ENCODE results near the gene NATD1. TPM values are rescaled to one million over a fixed set of nuclear protein-coding genes. Genes with fewer than 3 reads are reported as not detected.

NATD1 gene
- polyA plus RNA-seq, 1 of the 3 experiments (the other 2 are of a cell fraction), result 3.9 TPM

DNA sequence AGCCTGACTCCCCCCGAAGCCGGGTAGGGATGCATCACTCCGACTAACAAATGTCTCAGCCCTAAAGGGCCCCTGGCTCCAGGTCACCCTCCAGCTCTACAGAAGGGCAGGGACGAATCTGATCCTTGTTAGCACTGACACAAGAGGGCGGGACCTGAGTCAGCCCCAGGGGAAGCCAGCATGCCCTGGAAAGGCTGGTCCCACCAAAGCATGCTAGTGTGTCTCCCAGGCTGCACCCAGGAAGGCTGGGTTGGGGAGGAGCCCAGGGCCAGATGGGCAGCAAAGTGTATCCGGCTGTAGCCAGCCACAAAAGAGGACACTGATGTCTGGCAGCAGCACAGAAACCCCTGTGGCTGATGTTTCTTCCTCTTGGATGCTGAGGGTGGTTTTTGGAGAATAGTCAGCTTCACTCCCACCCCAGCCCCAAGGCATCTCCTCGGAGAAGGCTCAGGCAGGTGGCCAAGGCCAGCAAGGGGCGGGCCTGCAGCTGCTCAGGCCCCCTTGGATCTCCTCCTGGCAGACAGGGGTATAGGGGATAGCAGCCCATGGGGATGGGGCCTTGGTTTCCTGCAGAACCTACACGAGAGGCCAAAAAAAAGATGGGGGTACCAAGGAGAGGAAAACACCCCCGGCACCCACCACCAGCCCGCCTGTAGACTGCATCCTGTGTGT lies 11.0 kb downstream of the NATD1 start:
- H3K4me2 ChIP-seq, result no peak overlapping the region
- H3K4me1 ChIP-seq (ENCODE audit: control insufficient read depth in 1 of 2, insufficient read depth in 2 of 2, low read depth in 1 of 2, low read length in 1 of 2), result no peaks in the 10 kb centered on the region; a peak in 1 of 4 replicates
- H3K79me2 ChIP-seq (ENCODE audit: insufficient read depth), result no peaks in the 10 kb centered on the region
- H3K27me3 ChIP-seq (ENCODE audit: insufficient read depth), result no peaks in the 10 kb centered on the region
- H3K9me2 ChIP-seq, result no peaks in the 10 kb centered on the region
- no peak overlapping the region for H3K4me3 ChIP-seq (ENCODE audit: low read depth in 2 of 2, low read length in 1 of 2)
- no peak overlapping the region for H3K27ac ChIP-seq (ENCODE audit: low read depth in 2 of 2, low read length in 1 of 2)
- H2AFZ ChIP-seq (ENCODE audit: low read depth), result no peak overlapping the region
- no peaks in the 10 kb centered on the region for H4K20me1 ChIP-seq (ENCODE audit: insufficient read depth)
- no peak for DNase-seq
- H3K9me3 ChIP-seq, result no peaks in the 10 kb centered on the region
- TF ChIP-seq NRF1 (IDR thresholded peaks at IDR 0.05; ENCODE audit: low read depth, low read length) (no peak), EP300 (IDR thresholded peaks at IDR 0.05; ENCODE audit: borderline replicate concordance in 1 of 2, low read depth in 1 of 2, low read length in 1 of 2) (no peak), RCOR1 (IDR thresholded peaks at IDR 0.05; ENCODE audit: low read length) (no peak), TAF1 (IDR thresholded peaks at IDR 0.05; ENCODE audit: borderline replicate concordance, low read depth, low read length) (no peak), FOXJ3 (CRISPR knock-in tag; IDR thresholded peaks at IDR 0.05) (no peak)
- CTCF ChIA-PET, result interaction anchor here (1.7 kb wide), 1 partner anchor 38 kb away, joined by 7 read pairs; no protein-coding TSS in a partner anchor
- WGBS (ENCODE audit: low lambda C conversion rate), result 79% methylated on average over 9 of the region's 11 CpGs
- no peak overlapping the region for H3K9ac ChIP-seq
- H3F3A ChIP-seq (replicated peaks; ENCODE audit: insufficient read depth), result no peaks in the 10 kb centered on the region
- POLR2A ChIA-PET, result no interaction called here
- H3K36me3 ChIP-seq (replicated peaks in 1 of 2; ENCODE audit: control insufficient read depth in 1 of 2, insufficient read depth in 2 of 2, low read length in 1 of 2), result no peaks in the 10 kb centered on the region

DNA sequence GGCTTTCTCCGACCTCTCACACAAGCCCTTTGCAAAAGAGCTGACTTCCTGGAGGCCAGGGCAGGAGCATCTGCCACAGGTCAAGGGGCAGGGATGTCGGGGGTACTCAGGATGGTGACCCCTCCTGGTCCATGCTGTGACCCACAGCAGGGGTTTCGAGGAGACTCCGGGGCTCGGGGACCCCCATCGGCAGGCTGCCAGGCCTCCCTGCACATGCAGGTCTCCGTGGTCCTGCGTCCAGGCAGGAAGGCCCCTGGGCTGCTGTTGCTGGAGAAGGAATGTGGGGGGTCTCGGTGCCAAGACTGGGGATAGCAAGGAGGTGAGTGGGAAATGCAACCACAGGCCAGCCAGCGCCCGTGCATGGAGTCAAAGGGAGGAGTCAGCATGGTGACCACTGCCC lies 11.6 kb downstream of the NATD1 start:
- ChIA-PET CTCF (interaction anchor here (1.7 to 2.4 kb wide), 2 partner anchors 38 to 122 kb away, joined by 7 to 9 read pairs; no protein-coding TSS in a partner anchor), POLR2A (no interaction called here)
- Histone ChIP-seq H3K9ac (no peak overlapping the region), H3K4me3 (ENCODE audit: low read depth in 2 of 2, low read length in 1 of 2) (no peak overlapping the region), H3F3A (replicated peaks; ENCODE audit: insufficient read depth) (no peaks in the 10 kb centered on the region), H3K4me1 (ENCODE audit: control insufficient read depth in 1 of 2, insufficient read depth in 2 of 2, low read depth in 1 of 2, low read length in 1 of 2) (no peaks in the 10 kb centered on the region; a peak in 1 of 4 replicates), H3K27ac (ENCODE audit: low read depth in 2 of 2, low read length in 1 of 2) (no peak overlapping the region), H3K9me3 (no peaks in the 10 kb centered on the region), H3K27me3 (ENCODE audit: insufficient read depth) (no peaks in the 10 kb centered on the region), H3K79me2 (ENCODE audit: insufficient read depth) (no peaks in the 10 kb centered on the region), H3K36me3 (replicated peaks in 1 of 2; ENCODE audit: control insufficient read depth in 1 of 2, insufficient read depth in 2 of 2, low read length in 1 of 2) (no peaks in the 10 kb centered on the region), H4K20me1 (ENCODE audit: insufficient read depth) (no peaks in the 10 kb centered on the region), H2AFZ (ENCODE audit: low read depth) (no peak overlapping the region), H3K4me2 (no peak overlapping the region), H3K9me2 (no peaks in the 10 kb centered on the region)
- DNase-seq, result no peak
- WGBS (ENCODE audit: low lambda C conversion rate), result 90% methylated on average over 4 of the region's 11 CpGs
- no peak for TF ChIP-seq MAX (IDR thresholded peaks at IDR 0.05; ENCODE audit: low read depth)
- no peak for TF ChIP-seq RXRA (IDR thresholded peaks at IDR 0.05; ENCODE audit: borderline replicate concordance, low read depth)
- TF ChIP-seq NFIC (IDR thresholded peaks at IDR 0.05; ENCODE audit: borderline replicate concordance), result no peak
- no peak for TF ChIP-seq TAF1 (IDR thresholded peaks at IDR 0.05; ENCODE audit: borderline replicate concordance, low read depth, low read length)
- no peak for TF ChIP-seq SMC3 (IDR thresholded peaks at IDR 0.05; ENCODE audit: low read depth, low read length)
- TF ChIP-seq TCF12 (IDR thresholded peaks at IDR 0.05), result no peak
- no peak for TF ChIP-seq FOXM1 (IDR thresholded peaks at IDR 0.05; ENCODE audit: low read depth)
- TF ChIP-seq JUND (IDR thresholded peaks at IDR 0.05), result no peak
- TF ChIP-seq MEF2A (IDR thresholded peaks at IDR 0.05; ENCODE audit: borderline replicate concordance, low read depth), result no peak
- TF ChIP-seq, protein P1, sequence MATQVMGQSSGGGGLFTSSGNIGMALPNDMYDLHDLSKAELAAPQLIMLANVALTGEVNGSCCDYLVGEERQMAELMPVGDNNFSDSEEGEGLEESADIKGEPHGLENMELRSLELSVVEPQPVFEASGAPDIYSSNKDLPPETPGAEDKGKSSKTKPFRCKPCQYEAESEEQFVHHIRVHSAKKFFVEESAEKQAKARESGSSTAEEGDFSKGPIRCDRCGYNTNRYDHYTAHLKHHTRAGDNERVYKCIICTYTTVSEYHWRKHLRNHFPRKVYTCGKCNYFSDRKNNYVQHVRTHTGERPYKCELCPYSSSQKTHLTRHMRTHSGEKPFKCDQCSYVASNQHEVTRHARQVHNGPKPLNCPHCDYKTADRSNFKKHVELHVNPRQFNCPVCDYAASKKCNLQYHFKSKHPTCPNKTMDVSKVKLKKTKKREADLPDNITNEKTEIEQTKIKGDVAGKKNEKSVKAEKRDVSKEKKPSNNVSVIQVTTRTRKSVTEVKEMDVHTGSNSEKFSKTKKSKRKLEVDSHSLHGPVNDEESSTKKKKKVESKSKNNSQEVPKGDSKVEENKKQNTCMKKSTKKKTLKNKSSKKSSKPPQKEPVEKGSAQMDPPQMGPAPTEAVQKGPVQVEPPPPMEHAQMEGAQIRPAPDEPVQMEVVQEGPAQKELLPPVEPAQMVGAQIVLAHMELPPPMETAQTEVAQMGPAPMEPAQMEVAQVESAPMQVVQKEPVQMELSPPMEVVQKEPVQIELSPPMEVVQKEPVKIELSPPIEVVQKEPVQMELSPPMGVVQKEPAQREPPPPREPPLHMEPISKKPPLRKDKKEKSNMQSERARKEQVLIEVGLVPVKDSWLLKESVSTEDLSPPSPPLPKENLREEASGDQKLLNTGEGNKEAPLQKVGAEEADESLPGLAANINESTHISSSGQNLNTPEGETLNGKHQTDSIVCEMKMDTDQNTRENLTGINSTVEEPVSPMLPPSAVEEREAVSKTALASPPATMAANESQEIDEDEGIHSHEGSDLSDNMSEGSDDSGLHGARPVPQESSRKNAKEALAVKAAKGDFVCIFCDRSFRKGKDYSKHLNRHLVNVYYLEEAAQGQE (IDR thresholded peaks at IDR 0.05; ENCODE audit: low read depth, low read length), result no peak
- TF ChIP-seq EP300 (IDR thresholded peaks at IDR 0.05; ENCODE audit: borderline replicate concordance in 1 of 2, low read depth in 1 of 2, low read length in 1 of 2), result no peak
- TF ChIP-seq ELF1 (IDR thresholded peaks at IDR 0.05), result no peak
- TF ChIP-seq, protein P2, sequence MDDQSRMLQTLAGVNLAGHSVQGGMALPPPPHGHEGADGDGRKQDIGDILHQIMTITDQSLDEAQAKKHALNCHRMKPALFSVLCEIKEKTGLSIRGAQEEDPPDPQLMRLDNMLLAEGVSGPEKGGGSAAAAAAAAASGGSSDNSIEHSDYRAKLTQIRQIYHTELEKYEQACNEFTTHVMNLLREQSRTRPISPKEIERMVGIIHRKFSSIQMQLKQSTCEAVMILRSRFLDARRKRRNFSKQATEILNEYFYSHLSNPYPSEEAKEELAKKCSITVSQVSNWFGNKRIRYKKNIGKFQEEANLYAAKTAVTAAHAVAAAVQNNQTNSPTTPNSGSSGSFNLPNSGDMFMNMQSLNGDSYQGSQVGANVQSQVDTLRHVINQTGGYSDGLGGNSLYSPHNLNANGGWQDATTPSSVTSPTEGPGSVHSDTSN (IDR thresholded peaks at IDR 0.05), result no peak
- TF ChIP-seq, protein P3, sequence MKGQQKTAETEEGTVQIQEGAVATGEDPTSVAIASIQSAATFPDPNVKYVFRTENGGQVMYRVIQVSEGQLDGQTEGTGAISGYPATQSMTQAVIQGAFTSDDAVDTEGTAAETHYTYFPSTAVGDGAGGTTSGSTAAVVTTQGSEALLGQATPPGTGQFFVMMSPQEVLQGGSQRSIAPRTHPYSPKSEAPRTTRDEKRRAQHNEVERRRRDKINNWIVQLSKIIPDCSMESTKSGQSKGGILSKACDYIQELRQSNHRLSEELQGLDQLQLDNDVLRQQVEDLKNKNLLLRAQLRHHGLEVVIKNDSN (IDR thresholded peaks at IDR 0.05; ENCODE audit: borderline replicate concordance, low read depth), result no peak

All from SK-N-SH (cell line).